GM21526 (cell line): ENCODE data around the gene ORM1.

Source experiments
- ATAC-seq: cut with Tn5 transposase; IDR thresholded peaks from one replicate; pipeline ENCODE4 v1.9.1; 2021; ENCODE audit warnings: moderate library complexity; ENCODE audit not compliant: unreplicated experiment, low FRiP score

Gene ORM1

DNA sequence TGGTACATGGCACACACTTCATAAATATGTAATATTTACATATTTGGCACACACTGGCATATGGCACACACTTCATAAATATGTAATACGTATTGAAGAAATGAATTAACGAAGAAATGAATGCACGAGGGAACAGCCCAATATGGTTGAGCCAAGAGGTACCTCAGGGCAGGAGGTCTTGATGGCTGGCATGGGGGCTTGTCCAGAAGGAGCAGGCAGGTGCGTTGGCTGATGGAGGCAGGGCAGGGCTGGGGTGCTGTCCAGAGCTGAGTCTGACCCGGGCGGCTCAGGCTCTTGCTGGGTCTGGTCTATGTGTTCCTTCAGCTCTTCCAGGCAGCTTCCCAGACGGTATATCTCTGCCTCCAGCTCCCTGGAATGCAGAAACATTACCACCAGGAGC, 38.6 kb downstream of the ORM1 start:
- ATAC-seq = no peak

DNA sequence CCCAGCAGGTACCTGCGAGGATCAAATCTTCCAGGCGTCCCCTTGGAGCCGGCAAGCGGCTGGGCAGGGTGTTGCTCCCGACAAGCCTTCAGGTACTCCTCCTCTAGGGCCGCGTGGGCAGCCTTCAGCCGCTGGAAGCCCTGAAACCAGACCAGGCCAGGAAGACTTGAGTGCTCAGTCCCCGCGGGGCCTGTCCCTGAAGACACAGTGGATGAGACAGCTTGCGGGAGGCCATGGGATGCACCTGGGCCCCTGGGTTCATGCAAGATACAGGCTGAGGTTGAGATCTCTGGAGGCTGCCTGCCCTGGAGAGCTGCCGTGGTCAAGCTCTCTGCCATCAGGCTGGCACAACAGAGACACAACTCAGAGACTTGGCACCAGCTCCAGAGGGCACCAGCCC, 39.5 kb downstream of the ORM1 start:
- no peak for ATAC-seq

GRCh38 chr9:114363424-114363823, 40.5 kb downstream of the ORM1 start:
- no peak for ATAC-seq

GRCh38 chr9:114364134-114365041, 41.5 kb downstream of the ORM1 start:
- no peak for ATAC-seq

DNA sequence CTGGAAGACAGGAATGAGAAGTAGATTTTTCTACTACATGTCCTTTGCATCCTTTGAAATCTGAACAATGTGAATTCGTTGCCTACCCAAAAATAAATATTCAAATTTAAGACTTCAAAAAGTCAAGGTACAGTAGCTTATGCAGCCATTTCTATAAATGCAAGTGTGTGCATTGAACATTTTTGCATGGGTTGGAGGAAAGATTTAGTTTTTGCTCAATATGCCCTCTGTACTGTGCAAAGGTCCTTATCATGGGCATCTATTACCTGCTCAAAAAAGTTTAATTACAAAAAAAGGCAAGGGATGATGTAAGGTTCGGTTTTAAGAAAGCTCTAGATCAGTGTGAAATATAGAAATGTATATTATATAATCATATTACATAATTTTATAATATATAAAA, 42.3 kb downstream of the ORM1 start:
- no peak for ATAC-seq

GRCh38 chr9:114366334-114367128, 43.6 kb downstream of the ORM1 start:
- no peak for ATAC-seq

GRCh38 chr9:114367366-114367765, 44.5 kb downstream of the ORM1 start:
- no peak for ATAC-seq

- no peak for ATAC-seq
These were observed 45.1 kb downstream of the ORM1 start for GRCh38 chr9:114367772-114368569.

- no peak for ATAC-seq
These were observed 46.6 kb downstream of the ORM1 start for GRCh38 chr9:114369216-114370130.

- no peak for ATAC-seq
These were observed 47.5 kb downstream of the ORM1 start for GRCh38 chr9:114370251-114370967.

DNA sequence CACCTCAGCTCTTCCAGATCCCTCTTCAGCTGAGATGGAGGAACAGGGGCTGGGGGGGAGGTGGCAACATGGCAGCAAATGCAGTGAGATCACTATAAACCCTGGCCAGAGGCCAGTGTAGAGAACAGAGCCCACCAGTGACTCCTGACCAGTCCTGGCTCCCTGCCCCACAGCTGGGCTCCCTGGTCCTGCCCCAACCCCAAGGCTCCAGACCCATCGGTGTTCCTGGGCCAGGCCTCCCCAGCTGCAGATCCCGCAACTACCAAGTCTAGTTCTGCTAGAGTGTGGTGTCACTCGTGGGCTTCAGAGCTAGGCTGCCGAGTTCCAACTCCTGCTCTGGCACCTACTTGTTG, 48.0 kb downstream of the ORM1 start:
- no peak for ATAC-seq

DNA sequence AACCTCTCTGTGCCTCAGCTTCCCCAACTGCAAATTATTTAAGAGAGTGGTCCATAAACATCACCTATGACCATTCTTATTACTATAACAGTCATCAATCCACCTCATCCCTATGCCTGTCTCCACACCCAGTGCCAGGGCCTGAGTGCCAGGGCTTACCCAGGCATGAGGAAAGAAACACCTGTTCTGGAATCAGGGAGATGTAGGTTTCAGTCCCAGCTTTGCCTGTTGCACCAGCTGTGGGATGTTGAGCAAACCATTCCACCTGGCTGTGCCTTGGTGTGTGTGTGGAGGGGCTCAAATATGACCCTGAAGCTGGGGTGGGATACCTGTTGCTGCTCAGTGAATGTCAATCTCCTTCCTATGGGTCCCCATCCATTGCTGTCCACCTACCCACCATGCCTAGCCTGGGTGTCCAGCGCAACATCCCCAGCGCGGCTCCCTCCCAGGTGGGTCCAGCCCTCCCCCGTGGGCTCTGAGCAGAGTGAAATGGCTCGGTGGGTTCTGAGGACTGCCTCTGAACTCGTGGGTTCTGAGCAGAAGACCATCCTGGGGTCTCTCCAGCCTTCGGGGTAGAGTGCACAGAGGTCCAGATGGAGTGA, 48.5 kb downstream of the ORM1 start:
- ATAC-seq = no peak

GRCh38 chr9:114371973-114372917, 49.3 kb downstream of the ORM1 start:
- no peak for ATAC-seq

- ATAC-seq = peak; percentile 87
These were observed 50.1 kb downstream of the ORM1 start for GRCh38 chr9:114372921-114373448.

DNA sequence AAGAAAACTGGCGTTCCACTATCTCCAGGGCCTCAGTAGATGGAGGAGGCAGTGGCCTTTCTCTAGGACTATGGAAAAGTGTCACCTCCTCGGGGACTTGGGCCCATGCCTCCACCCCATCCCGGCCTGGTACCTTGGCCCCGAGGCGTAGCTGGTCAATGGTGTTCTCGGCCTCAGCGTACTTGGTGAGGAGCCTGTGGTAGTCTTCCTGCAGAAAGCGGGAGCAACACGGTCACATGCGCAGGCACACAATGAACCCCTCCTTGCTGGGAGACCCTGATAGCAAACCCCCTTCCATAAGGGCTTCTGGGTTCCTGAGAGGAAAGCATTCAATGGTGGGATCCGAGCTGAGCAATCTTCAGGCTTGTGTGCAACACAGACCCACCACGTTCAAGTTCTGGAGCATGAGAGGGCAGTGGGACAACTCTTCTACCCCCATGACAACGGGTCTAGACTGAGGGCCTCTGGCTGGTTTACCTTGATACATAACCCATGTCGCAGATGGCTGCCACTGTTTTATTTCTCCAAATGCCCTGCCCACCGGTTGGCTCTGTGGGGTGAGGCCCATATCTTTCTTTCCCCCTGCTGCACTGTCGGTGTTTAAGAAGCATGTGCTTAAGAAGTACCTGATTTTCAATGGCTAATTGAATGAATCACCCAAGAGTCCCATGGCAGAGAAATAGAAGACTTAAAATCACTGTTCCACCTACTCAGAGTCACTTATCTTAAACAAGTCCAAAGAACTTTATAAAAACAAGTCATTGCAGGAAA, 51.2 kb downstream of the ORM1 start:
- ATAC-seq = no peak

DNA sequence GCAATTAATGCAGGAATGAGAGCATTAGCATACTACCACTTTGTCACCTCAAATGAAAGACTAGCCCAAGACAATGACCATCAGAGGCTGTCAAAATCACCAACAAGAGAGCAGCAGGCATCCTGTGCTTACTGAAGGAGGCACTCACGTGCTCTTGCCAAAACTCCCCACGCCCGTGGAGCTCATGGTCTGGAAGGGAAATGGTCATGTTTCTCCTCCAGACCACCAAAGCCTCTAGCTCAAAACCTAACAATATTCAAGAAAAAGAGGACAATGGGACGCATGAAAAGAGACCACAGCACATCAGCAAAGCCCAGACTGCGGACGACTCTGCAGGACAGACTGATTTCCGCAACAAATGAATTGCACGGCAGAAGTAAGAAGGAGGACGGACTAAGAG, 52.0 kb downstream of the ORM1 start:
- ATAC-seq = no peak
